Duodenal mucosa (tissue), 2 donors: ENCODE measurements around the gene RNF224.

Source experiments
- H3K27ac ChIP-seq: one replicate; pipeline ENCODE4 v1.7.0; 2013; ENCODE audit warnings: low read depth, low read length
- H3K27me3 ChIP-seq, 2 donors: one replicate each; pipeline ENCODE4 v1.7.0; 2013; ENCODE audit warnings: low read length in 2 of 2, control low read depth in 1 of 2; ENCODE audit not compliant: insufficient read depth in 2 of 2, control insufficient read depth in 1 of 2
- H3K36me3 ChIP-seq, 2 donors: one replicate each; pipeline ENCODE4 v1.7.0; 2013; ENCODE audit warnings: low read length in 2 of 2, control low read depth in 1 of 2; ENCODE audit not compliant: insufficient read depth in 2 of 2, control insufficient read depth in 1 of 2
- H3K4me1 ChIP-seq, 2 donors: one replicate each; pipeline ENCODE4 v1.7.0; 2013; ENCODE audit warnings: low read length in 2 of 2, control low read depth in 1 of 2; ENCODE audit not compliant: insufficient read depth in 2 of 2, control insufficient read depth in 1 of 2
- H3K4me3 ChIP-seq, 2 donors: one replicate each; pipeline ENCODE4 v1.7.0; 2013; ENCODE audit warnings: low read length in 2 of 2, low read depth in 1 of 2
- H3K9ac ChIP-seq, 2 donors: one replicate each; pipeline ENCODE4 v1.7.0; 2013; ENCODE audit warnings: low read length in 2 of 2, low read depth in 1 of 2
- H3K9me3 ChIP-seq, 2 donors: one replicate each; pipeline ENCODE4 v1.7.0; 2013; ENCODE audit warnings: low read length in 2 of 2, control low read depth in 1 of 2; ENCODE audit not compliant: control insufficient read depth in 1 of 2

RNF224 gene

GRCh38 chr9:137227853-137228505 is 677 bp downstream of the RNF224 start:
- Histone ChIP-seq H3K27me3 (peaks cover 11 to 20% of the 10 kb centered on the region in 2 donors), H3K4me3 (no peak overlapping the region), H3K4me1 (peaks cover 32 to 63% of the 10 kb centered on the region in 2 donors), H3K27ac (no peak overlapping the region), H3K36me3 (no peaks in the 10 kb centered on the region), H3K9ac (no peak overlapping the region), H3K9me3 (no peaks in the 10 kb centered on the region)

- no peaks in the 10 kb centered on the region for H3K36me3 ChIP-seq
- H3K9ac ChIP-seq = no peak overlapping the region
- peaks cover 30 to 61% of the 10 kb centered on the region in 2 donors for H3K4me1 ChIP-seq
- H3K27ac ChIP-seq = no peak overlapping the region
- H3K27me3 ChIP-seq = peaks cover 11 to 25% of the 10 kb centered on the region in 2 donors
- no peaks in the 10 kb centered on the region for H3K9me3 ChIP-seq
- no peak overlapping the region for H3K4me3 ChIP-seq
These were observed 1.2 kb downstream of the RNF224 start for GRCh38 chr9:137228506-137228967.

DNA sequence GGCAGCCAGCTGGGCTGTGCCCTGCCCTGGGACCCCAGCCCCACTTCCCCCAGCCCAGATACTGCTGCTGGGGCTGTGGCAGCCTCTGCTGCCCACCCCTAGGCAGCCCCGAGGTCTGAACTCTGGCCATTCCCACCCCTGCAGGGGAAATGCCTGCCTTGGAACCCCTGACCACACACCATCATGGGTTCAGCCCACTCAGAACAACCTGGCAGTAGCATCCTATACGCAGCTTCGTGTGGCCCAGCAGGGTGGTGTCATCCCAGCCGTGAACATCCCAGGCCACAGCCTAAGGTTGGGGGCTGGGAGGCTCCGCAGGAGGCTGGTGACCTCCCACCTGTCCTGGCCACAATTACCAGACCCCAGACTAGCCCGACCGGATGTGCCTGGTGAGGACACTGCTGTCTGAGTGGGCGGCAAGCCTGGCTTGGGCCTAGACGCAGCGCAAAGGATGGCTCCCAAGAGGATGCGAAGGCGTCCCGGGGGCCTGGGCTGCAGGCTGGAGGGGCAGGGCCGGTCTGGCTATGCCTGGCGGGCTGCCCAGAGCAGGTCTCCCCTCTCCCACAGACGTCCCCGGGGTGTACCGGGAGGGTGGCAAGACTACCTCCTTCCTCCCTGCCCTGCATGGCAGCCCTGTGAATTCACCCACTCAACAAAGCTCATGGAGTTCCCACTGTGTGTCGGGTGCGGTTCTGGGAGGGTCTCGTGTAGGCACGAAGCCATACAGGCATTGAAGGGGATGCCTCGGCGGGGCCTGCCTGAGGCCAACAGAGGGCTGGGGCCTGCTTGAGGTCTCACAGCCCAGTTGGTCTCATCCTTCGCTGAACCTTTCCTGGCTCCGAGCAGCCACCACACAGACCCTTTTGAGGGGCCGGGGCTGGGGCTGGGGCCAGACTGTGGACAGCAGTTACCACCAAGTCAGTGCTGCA is 1.9 kb downstream of the RNF224 start:
- peak overlapping the region; percentile 3 for H3K27ac ChIP-seq

GRCh38 chr9:137229903-137230704 is 2.8 kb downstream of the RNF224 start:
- Histone ChIP-seq H3K27me3 (peaks cover 21 to 37% of the 10 kb centered on the region in 2 donors), H3K9me3 (no peaks in the 10 kb centered on the region), H3K4me1 (peaks cover 30 to 46% of the 10 kb centered on the region in 2 donors), H3K4me3 (no peak overlapping the region), H3K9ac (no peak overlapping the region), H3K27ac (peak overlapping the region; percentile 3), H3K36me3 (no peaks in the 10 kb centered on the region)

More for the DNA sequence above, 1.9 kb downstream of the RNF224 start:
- Histone ChIP-seq H3K9ac (no peak overlapping the region), H3K36me3 (no peaks in the 10 kb centered on the region), H3K4me1 (peaks cover 30 to 54% of the 10 kb centered on the region in 2 donors), H3K4me3 (no peak overlapping the region), H3K9me3 (no peaks in the 10 kb centered on the region), H3K27me3 (peaks cover 12 to 28% of the 10 kb centered on the region in 2 donors)

DNA sequence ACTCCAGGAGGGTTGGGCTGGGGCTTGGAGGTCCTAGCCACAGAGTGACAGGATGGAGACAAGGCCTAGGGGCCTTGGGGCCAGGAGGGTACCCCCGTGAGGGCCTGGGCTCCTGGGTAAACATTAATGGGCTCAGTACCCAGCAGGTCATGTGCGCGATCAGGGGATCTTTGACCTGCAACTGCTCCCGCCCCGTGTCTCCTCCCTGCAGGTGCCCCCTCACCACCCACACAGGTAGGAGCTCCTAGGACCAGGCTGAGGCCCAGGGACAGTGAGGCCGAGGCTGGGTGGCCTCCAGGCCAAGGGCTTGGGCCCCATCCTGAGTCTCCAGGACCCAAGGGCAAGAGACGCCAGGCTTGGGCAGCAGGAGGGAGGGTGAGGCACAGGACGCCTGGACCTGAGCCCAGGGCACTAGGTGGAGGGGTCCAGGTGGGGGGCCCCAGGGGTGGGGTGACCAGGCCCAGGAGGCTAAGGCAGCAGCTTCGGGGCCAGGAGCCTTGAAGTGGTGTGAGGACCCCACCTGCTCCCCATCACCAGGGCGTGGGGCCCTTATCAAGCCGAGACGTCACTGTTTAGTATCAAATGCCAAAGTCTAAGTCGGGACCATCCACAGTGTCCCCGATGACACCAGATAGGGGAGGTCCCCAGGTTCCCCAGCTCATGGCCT is 3.5 kb downstream of the RNF224 start, which contains the start of gene SLC34A3:
TSS of gene SLC34A3 (plus strand) at position 197 of the 667 bp plus-strand sequence. CDS start 802 bp downstream, outside the sequence.
- H3K9ac ChIP-seq = no peak within 1 kb of the TSS
- H3K27me3 ChIP-seq = peaks cover 21 to 39% of the 10 kb centered on the region in 2 donors
- H3K9me3 ChIP-seq = no peaks in the 10 kb centered on the region
- peaks cover 31 to 48% of the 10 kb centered on the region in 2 donors for H3K4me1 ChIP-seq
- peak within 1 kb of the TSS; percentile 3 for H3K27ac ChIP-seq
- no peaks in the 10 kb centered on the region for H3K36me3 ChIP-seq
- no peak within 1 kb of the TSS for H3K4me3 ChIP-seq

DNA sequence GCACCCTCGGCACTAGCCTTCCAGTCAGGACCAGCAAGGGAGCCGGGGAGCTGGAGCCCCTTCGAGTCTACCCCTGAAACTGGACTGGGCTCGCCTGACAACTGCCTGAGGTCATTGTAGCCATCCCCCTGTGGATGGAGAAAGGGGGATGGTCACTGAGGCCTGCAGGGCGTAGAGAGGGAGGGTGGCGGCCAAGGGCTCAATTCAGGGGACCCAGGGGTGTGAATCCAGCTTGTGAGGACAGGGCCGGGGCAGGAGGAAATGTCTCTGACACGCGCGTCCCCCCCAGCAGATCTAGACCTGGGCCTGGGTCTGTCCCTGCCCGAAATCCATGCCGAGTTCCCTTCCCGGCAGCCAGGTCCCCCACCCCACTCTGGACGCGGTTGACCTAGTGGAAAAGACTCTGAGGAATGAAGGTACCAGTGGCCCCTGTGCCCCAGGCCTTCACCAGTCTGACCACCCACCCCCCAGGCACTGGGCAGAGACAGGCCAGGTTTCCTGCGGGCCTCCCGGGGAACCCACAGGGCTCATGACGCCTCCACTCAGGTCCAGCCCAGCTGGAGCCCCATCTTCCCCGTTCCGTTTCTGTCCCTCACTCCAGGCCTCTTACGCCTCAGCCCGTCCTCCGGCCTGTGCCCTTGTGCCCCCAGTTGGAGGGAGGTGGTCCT is 4.2 kb downstream of the RNF224 start:
- peaks cover 21 to 39% of the 10 kb centered on the region in 2 donors for H3K27me3 ChIP-seq
- no peak overlapping the region for H3K4me3 ChIP-seq
- no peak overlapping the region for H3K27ac ChIP-seq
- H3K36me3 ChIP-seq = no peaks in the 10 kb centered on the region
- no peak overlapping the region for H3K9ac ChIP-seq
- H3K4me1 ChIP-seq = peaks cover 36 to 54% of the 10 kb centered on the region in 2 donors
- no peaks in the 10 kb centered on the region for H3K9me3 ChIP-seq

DNA sequence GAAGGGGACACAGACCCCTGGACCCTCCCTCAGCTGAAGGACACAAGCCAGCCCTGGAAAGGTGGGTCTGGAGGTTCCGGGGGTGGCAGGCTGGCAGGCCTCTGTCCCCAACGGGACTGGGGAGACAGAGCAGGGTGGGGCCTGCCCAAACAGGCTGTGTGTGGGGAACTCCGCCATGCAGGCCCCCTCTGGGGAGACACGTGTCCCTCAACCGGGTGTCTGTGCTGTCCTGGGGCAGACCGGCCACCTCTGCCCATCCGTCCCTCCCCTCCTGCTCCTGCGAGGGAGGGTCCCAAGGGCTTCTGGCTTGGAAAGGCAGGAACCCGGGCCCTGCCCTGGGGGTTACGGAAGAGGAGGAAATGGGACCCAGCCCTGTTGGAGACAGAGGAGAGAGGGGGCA is 4.8 kb downstream of the RNF224 start:
- Histone ChIP-seq H3K27me3 (peaks cover 21 to 39% of the 10 kb centered on the region in 2 donors), H3K36me3 (no peaks in the 10 kb centered on the region), H3K4me1 (peaks cover 39 to 57% of the 10 kb centered on the region in 2 donors), H3K9ac (no peak overlapping the region), H3K9me3 (no peaks in the 10 kb centered on the region), H3K27ac (no peak overlapping the region), H3K4me3 (no peak overlapping the region)

GRCh38 chr9:137232510-137232909 is 5.2 kb downstream of the RNF224 start:
- Histone ChIP-seq H3K27me3 (peaks cover 21 to 39% of the 10 kb centered on the region in 2 donors), H3K9me3 (no peaks in the 10 kb centered on the region), H3K4me1 (peaks cover 39 to 57% of the 10 kb centered on the region in 2 donors), H3K4me3 (no peak overlapping the region), H3K9ac (no peak overlapping the region), H3K36me3 (no peaks in the 10 kb centered on the region), H3K27ac (no peak overlapping the region)
